ENCODE data around the gene CUX1.

DNA sequence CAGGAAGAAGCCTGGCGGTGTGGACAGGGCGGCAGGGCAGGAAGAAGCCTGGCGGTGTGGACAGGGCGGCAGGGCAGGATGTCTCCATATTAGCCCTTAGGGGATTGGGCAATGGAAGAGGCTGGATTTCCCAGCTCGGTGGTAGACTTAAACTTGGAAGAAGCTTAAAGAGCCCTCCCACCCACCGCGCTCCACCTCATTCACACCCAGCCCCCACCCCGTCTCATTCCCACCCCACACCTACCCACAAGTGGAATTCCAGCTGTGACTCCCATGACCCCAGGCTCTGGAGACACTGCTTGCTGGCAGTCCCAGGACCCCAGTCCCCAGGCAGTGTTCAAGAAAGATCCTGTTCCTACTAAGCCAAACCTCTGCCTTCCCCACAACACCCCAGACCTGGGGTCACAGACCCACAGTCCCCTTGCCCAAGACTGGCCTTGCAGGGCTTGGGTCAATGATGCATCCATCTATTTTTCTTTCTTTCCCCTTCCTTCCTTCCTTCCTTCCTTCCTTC, 504.8 kb downstream of the CUX1 start:
- TF ChIP-seq, protein P1, sequence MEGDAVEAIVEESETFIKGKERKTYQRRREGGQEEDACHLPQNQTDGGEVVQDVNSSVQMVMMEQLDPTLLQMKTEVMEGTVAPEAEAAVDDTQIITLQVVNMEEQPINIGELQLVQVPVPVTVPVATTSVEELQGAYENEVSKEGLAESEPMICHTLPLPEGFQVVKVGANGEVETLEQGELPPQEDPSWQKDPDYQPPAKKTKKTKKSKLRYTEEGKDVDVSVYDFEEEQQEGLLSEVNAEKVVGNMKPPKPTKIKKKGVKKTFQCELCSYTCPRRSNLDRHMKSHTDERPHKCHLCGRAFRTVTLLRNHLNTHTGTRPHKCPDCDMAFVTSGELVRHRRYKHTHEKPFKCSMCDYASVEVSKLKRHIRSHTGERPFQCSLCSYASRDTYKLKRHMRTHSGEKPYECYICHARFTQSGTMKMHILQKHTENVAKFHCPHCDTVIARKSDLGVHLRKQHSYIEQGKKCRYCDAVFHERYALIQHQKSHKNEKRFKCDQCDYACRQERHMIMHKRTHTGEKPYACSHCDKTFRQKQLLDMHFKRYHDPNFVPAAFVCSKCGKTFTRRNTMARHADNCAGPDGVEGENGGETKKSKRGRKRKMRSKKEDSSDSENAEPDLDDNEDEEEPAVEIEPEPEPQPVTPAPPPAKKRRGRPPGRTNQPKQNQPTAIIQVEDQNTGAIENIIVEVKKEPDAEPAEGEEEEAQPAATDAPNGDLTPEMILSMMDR (IDR thresholded peaks at IDR 0.05): no peak
- no peak for TF ChIP-seq POLR2A (IDR thresholded peaks at IDR 0.05)

Measured in lower leg skin (tissue), 3 donors.